ENCODE results near the gene CCDC186.

DNA sequence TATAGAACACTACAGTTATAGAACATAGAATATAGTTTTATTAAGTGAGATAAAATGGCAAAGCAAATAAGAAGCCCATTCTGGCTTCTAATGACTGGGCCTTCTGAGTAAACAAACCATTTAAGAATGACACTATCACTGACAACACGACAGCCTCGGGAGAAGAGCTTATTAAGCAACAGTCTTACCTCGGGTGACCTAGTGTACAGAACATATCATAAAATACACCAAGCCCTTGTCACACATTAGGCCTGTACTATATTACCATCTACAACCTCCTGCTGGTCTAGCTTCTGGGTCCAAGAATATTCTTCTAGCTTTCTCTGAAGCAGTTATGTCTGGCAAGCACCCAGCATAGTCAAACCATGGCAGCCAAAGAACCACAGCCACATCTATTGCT is 32.0 kb downstream of the CCDC186 start:
- TF ChIP-seq, protein P1, sequence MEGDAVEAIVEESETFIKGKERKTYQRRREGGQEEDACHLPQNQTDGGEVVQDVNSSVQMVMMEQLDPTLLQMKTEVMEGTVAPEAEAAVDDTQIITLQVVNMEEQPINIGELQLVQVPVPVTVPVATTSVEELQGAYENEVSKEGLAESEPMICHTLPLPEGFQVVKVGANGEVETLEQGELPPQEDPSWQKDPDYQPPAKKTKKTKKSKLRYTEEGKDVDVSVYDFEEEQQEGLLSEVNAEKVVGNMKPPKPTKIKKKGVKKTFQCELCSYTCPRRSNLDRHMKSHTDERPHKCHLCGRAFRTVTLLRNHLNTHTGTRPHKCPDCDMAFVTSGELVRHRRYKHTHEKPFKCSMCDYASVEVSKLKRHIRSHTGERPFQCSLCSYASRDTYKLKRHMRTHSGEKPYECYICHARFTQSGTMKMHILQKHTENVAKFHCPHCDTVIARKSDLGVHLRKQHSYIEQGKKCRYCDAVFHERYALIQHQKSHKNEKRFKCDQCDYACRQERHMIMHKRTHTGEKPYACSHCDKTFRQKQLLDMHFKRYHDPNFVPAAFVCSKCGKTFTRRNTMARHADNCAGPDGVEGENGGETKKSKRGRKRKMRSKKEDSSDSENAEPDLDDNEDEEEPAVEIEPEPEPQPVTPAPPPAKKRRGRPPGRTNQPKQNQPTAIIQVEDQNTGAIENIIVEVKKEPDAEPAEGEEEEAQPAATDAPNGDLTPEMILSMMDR (IDR thresholded peaks at IDR 0.05; ENCODE audit: poor library complexity, severe bottlenecking) = no peak
- TF ChIP-seq POLR2AphosphoS5 (IDR thresholded peaks at IDR 0.05) = no peak
- no peak for TF ChIP-seq MXI1 (conservative IDR thresholded peaks at IDR 0.05; ENCODE audit: poor library complexity, severe bottlenecking)
- TF ChIP-seq EP300 (conservative IDR thresholded peaks at IDR 0.05; ENCODE audit: poor library complexity, severe bottlenecking) = no peak
- TF ChIP-seq EZH2 (IDR thresholded peaks at IDR 0.05; ENCODE audit: borderline replicate concordance, insufficient read depth, low read length, poor library complexity, severe bottlenecking) = no peak
- TF ChIP-seq, protein P2, sequence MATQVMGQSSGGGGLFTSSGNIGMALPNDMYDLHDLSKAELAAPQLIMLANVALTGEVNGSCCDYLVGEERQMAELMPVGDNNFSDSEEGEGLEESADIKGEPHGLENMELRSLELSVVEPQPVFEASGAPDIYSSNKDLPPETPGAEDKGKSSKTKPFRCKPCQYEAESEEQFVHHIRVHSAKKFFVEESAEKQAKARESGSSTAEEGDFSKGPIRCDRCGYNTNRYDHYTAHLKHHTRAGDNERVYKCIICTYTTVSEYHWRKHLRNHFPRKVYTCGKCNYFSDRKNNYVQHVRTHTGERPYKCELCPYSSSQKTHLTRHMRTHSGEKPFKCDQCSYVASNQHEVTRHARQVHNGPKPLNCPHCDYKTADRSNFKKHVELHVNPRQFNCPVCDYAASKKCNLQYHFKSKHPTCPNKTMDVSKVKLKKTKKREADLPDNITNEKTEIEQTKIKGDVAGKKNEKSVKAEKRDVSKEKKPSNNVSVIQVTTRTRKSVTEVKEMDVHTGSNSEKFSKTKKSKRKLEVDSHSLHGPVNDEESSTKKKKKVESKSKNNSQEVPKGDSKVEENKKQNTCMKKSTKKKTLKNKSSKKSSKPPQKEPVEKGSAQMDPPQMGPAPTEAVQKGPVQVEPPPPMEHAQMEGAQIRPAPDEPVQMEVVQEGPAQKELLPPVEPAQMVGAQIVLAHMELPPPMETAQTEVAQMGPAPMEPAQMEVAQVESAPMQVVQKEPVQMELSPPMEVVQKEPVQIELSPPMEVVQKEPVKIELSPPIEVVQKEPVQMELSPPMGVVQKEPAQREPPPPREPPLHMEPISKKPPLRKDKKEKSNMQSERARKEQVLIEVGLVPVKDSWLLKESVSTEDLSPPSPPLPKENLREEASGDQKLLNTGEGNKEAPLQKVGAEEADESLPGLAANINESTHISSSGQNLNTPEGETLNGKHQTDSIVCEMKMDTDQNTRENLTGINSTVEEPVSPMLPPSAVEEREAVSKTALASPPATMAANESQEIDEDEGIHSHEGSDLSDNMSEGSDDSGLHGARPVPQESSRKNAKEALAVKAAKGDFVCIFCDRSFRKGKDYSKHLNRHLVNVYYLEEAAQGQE (IDR thresholded peaks at IDR 0.05; ENCODE audit: borderline replicate concordance) = no peak
- no peak for TF ChIP-seq SMC3 (conservative IDR thresholded peaks at IDR 0.05; ENCODE audit: poor library complexity)
- TF ChIP-seq TAF1 (IDR thresholded peaks at IDR 0.05; ENCODE audit: low read depth) = no peak
- TF ChIP-seq RAD21 (conservative IDR thresholded peaks at IDR 0.05) = no peak
